Right ventricle myocardium superior (tissue), 1 donor: Measurements from ENCODE around the gene CARD9. TPM values are rescaled to one million over a fixed set of nuclear protein-coding genes. Genes with fewer than 3 reads are reported as not detected.
"Not testable (repeated sequence)": the region's sequence is repeated elsewhere in the genome, so short reads cannot be mapped to it uniquely, and the experiment has no call there.

Source experiments
- ATAC-seq: fragments of 200-7000 bp; cut with Tn5 transposase; one replicate; pipeline ENCODE4 v1.9.1; 2020; ENCODE audit warnings: mild to moderate bottlenecking; ENCODE audit not compliant: poor library complexity
- DNase-seq: peaks from one replicate; pipeline ENCODE4 v3.0.0-alpha.2; 2020
- intact Hi-C: fragments of 100-400 bp; cut with DNase I; formaldehyde crosslinking; loops from one replicate; pipeline ENCODE4 v1.11.2; 2022
- total RNA-seq: library from RNA; stranded (reverse); fragmentation: NEBNext Ultra II Directional; extraction: Animal tissue kit (Norgen Biotek cat#: 25700); gene quantifications from one replicate; pipeline ENCODE4 v1.2.1, GENCODE V29; 2021
- donor health status: DM: no; HTN: yes; CAD: no; lungs with severe emphysema.

CARD9 gene
- total RNA-seq, 1 donor from 2014 or later, result 0.78 TPM

DNA sequence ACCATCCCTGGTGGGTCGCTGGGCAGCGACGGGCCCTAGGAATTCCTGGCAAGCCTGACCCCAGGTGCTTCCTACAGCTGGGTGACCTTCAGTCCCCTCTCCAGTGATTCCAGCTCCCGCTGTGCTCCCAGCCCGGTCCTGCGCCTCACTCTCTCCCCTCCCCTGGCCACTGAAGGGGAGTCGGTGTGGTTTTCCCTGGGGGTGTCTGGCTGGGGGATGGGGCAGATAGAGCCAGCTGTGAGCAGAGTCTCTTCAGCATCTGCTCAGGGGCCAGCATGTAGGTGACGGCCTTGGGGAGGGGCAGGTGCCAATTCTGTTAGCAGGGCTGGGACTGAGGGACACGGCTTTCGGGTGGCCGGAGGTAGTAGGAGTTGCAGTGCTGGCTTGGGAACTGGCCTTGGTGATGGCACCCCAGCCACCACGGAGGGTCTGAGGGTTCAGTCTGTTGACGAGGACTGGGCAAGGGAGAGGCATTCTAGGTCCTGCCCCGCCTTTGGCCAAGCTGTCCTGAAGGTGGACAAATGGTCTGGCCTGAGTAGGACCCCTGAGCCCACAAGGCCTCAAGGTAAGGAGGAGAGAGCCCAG is 43.0 kb downstream of the CARD9 start:
- no peak for DNase-seq
- no peak for ATAC-seq
- intact Hi-C loops, result no loop called here

DNA sequence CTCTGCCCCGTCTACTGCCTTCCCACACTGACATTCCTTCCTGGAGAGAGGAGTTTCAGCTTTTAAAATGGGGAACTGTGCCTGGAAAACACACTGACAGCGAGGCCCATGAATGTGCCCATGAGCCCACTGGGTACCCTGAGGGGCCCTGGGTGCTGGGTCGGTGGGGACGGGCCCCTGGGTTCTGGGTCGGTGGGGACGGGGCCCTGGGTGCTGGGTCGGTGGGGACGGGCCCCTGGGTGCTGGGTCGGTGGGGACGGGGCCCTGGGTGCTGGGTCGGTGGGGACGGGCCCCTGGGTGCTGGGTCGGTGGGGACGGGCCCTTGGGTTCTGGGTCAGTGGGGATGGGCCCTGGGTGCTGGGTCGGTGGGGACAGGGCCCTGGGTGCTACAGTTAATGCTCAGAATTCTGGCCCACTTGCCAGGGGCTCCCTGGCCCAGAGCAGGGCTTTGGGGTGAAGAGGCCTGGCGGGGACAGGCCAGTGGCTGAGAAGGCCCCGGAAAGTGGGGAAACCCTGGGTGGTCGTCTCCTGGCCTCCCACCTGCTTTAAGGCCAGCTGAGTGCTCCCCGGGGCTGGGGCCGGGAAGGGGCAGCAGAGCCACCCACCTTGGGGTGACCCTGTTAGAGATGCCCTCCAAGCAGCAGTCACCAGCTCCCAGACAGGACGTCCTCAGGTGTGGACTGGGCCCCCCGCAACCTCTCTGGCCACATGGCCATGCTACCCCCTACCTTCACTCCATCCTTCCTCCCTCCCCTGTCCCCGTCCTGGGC is 43.6 kb downstream of the CARD9 start:
- DNase-seq (no peak), ATAC-seq (no peak)

DNA sequence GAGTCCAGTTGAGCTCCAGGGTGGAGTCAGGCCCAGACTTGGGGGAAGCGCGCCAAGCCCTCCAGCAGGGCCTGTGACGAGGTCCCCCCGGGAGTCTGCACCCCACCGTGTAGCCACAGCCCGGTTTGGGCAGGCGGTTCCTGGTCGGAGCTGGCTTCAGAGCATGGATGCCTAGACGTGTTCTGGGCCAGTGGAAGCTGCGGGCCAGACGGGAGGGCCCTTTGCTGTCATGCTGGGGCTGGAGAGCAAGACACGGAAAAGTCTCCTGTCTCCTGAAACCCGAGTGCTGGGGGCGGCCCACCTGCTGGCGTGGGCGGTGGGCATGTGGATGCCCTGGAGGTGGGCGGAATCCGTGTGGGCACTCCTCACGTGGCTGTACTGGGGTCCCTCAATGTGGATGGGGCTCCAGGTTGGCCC is 44.2 kb downstream of the CARD9 start:
- intact Hi-C loops, result no loop called here
- ATAC-seq, result no peak
- no peak for DNase-seq

More for the DNA sequence above, 43.6 kb downstream of the CARD9 start:
- intact Hi-C loops, result no loop called here

DNA sequence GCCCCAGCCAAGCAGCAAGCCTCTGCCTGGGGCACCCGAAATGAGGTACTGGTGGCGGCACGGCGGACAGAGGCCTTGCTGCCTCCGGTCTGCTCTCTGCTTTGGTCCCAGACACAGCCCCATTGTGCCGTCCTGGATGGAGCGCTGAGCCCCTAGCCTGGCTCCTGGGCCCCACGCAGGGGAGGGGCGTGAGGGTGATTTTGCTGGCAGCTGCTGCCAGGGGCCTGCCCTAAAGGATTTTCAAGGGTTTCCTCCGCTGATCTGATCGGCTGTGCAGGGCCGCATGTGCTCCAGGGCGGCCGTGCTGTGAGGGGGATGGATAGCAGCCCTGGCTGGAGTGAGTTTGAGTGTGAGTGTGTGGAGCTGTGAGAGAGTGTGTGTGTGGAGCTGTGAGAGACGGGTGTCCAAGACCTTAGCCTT is 44.8 kb downstream of the CARD9 start:
- intact Hi-C loops, result no loop called here
- ATAC-seq (peak; percentile 28), DNase-seq (no peak)

DNA sequence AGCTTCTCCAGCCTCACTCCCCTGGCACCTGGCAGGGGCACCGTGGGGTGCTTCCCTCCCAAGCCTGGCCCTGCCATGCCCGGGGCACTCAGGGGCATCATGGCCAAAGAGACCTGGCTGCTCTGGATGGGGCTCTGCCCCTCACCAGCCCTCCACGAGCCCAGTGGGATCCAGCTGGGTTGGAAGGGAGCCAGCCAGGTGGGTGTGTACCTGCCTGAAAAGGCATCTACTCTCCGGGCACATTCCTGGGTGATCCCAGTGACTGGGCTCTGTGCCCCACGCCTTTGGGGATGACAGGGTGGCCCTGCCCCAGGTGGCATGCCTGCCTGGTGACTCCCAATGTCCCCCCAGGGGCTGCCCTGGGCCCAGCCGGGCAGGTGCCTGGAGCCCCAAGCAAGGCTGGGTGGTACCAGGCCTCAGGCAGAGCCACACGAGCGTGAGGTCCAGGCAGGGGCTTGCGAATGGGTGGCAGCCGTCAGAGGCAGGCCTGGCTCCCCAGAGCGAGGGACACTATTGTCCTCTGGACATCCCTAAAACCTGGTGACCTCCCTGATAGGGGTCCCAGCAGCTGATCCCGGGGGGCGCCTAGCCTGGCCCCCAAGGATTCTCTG is 45.4 kb downstream of the CARD9 start:
- intact Hi-C loops, result no loop called here
- no peak for ATAC-seq
- DNase-seq, result no peak

DNA sequence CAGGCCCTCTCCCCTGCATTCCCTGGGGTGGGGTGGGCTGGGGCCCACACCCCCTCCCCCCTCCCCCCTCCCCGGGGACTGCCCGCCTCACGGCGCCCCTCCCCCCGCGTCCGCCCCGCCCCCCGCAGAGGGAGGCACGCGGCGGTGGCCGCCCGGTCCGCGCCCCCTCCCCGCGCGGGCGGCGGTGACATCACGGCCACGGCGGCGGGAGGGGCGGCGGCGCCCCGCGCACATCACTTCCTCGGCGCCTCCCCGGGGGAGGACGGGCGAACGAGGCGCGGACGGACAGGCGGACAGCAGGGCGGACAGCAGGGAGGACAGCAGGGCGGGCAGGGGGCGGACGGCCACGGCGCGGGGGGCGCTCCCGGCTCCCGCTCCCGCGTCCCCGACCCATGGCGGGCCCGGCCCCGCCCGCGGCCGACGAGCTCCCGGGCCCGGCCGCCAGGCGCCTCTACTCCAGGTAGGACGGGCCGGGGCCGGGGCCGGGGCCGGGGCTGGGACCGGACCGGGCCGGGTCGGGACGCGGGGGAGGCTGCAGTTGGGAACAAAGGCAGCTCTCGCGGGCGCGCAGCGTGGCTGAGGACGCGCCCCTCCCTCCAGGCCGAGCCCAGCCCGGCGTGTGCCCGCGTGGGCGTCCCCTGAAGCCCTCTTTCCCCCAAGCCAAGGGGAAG is 46.0 kb downstream of the CARD9 start, which contains the start of gene GPSM1:
GPSM1 (plus strand) TSS at position 236 of the 671 bp plus-strand sequence; CDS start at position 393, 157 bp downstream.
- intact Hi-C loops, result no loop called here
- ATAC-seq (peak; percentile 33), DNase-seq (peak; percentile 77)

DNA sequence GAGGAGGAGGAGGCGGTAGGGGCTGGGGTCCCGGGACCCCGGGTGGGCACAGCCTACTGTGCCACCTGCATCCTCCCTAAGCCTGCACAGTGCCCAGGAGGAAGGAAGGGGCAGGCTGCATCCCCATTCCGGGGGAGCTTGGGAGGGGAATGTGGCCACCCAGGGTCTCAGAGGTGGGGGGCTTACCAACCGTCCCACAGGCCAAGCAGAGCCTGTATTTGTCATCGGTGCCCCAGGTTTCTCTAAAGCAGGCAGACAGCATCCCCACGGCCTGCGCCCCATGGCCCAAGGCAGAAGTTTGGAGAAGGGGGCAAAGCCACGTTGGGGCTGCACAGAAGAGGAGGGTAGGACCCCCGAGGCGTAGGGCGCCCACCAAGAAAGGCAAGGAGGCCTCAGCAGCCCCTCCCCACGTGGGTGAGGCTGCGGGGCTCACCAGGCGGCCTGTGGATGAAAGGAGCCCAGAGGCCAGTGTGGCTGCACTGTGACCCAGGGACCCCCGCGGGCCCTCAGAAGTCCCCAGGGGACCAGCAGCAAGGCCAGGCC is 46.6 kb downstream of the CARD9 start:
- ATAC-seq, result no peak
- DNase-seq, result no peak
- intact Hi-C loops, result no loop called here

DNA sequence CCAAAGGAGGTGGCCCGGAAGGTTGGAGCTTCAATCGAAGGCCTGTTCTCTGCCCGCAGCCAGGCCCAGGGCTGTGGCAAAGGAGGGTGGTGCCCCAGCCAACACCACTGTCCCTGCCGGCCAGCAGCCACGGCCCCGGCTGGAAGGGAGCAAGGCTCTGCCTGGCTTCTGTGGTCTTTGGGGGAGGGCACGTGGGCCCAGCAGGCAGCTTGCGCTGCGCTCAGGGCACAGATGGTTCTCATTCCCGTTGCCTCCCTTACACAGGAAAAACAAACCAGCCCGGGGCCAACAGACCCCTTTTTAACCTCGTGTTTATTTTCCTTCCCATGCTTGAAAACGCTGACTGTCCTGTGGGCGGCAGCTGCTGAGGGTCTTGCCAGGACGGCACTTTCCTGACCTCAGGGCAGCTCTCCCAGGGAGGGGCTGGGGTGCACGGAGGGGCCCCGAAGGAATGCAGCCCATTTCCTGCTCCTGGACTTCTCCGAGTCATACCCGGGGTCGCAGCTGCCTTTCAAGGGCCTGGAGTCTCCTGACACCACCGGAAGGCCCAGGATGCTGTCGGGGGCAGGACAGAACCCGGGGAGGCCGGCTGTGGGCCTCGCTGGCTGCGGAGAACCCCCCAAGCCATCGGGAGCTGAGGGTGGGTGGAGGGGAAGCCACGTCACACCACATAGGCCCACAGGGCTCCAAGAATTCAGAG is 47.3 kb downstream of the CARD9 start:
- intact Hi-C loops, result no loop called here
- DNase-seq, result no peak
- ATAC-seq, result peak; percentile 4

DNA sequence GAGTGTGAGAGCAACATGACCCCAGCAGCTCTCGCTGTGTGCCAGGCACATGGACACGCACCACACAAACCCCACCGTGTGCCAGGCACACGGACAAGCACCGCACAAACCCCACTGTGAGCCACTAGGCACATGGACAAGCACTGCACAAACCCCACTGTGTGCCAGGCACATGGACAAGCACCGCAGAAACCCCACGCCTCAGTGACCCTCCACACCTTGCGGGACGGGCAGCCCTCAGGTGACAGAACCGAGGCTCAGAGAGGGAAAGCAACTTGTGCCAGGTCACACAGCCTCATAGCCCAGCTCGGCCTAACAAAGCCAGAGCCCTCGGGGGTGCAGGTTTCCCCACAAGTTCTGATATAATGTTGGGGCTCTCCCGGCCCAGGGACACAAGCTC is 48.1 kb downstream of the CARD9 start:
- DNase-seq, result no peak
- no peak for ATAC-seq
- intact Hi-C loops, result no loop called here

DNA sequence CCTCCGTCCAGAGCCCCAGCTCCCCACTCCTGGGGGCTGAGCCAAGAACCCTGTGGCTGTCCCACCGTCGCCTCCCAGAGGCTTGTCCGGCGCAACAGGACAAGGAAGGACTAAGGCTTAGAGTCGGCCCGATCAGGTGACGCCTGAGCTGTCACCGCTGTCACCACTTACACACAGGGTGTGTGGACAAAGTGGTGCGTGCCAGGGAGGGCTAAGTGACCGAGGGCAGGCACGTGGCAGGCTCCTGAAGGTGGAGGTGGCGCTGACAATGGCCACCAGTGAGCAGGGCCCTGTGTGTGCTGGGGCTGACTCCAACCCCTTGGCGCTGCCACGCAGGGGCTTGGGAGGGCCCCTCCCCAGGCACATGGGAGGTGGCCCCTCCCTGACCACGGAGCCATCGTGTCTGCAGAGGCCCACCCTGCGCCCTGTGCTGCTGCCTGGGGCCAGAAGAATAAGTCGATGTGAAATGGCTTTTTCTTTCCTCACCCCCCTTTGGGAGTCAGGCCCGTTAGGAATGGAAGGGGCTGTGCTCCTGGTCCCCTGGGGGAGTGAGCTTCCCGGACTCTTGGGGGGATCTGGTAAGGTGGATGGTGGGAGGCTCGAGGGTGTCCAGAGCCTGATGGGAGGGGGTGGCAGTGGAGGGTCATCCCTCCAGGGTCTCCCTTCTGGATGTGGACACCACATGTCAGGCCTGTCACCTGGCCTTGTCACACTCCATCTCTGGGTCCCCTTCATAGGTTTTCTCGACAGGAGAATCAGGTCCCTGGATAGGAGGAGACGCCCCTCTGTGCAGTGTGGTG is 48.8 kb downstream of the CARD9 start:
- DNase-seq (peak; percentile 85), ATAC-seq (peak; percentile 83)
- intact Hi-C loops, result no loop called here

DNA sequence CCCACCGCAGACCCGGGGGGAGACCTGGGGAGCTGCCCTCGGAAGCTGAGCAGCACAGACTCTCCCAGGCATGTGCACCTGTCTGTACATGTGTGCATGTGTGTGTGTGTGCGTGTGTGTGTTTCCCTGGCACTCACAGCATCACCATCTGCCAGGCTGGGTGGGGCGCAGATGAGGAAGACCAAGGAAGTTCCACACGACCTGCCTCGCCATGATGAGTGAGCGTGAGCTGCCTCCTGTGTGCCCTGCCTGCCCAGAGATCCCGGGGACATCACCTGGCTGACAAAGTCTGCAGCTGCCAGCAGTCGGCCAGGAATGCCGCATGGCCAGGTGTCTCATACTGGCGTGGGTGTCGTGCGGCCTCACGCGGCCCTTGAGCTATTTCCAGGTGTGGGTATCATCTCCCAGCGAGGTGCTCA is 50.1 kb downstream of the CARD9 start:
- no peak for DNase-seq
- intact Hi-C loops, result no loop called here
- no peak for ATAC-seq

DNA sequence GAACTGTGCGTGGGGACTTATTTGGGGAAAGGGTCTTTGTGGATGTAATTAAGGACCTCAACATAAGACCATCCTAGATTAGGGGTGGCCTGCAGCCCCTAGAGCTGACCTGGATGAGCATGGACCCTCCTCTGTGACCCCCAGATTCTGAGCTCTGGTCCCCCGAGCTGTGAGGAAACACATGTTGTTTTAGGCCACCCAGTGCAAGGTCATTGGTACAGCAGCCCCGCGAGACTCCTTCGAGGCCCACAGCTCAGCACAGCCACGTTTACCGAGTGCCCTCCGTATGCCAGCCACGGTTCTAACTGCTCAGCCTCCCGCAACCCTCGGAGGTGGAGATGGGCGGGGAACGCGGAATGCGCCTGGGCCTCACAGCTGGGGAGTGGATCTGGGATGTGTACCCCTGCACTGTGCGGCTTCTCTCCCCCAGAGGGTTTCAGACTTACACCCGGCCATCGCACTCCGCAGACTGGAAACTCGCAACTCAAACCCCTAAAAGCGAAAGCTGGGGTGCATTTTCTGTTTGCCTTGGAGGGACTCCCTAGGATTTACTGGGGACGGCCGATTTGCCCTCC is 50.6 kb downstream of the CARD9 start:
- ATAC-seq (no peak), DNase-seq (no peak)
- intact Hi-C loops, result no loop called here

DNA sequence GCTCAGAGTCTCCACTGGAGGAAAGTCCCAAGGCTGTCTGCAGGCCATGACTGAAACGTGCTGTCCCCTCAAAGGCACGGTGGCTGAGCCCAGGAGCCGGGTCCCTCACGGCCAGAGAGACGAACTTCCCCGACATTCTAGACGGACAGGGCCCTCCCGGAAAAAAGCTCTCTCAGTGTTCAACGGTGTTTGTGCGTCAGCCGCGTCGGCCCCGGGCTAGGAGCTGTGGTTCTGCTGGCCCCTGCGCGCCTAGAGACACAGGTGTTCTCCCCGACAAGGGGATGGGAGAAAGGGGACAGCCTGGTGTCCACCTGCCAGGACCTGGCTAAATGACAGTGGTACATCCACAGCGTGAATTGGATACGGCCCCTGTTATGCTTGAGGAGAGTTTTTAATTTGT is 51.9 kb downstream of the CARD9 start:
- DNase-seq (no peak), ATAC-seq (no peak)
- intact Hi-C loops, result no loop called here

DNA sequence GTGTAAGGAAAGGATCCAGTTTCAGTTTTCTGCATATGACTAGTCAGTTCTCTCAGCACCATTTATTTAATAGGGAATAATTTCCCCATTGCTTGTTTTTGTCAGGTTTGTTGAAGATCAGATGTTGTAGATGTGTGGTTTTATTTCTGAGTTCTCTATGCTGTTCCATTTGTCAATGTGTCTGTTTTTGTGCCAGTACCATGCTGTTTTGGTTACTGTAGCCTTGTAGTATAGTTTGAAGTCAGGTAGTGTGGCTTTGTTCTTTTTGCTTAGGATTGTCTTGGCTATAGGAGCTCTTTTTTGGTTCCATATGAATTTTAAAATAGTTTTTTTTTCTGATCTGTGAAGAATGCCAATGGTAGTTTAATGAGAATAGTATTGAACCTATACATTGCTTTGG is 52.5 kb downstream of the CARD9 start:
- DNase-seq, intact Hi-C loops, ATAC-seq: not testable (repeated sequence)

DNA sequence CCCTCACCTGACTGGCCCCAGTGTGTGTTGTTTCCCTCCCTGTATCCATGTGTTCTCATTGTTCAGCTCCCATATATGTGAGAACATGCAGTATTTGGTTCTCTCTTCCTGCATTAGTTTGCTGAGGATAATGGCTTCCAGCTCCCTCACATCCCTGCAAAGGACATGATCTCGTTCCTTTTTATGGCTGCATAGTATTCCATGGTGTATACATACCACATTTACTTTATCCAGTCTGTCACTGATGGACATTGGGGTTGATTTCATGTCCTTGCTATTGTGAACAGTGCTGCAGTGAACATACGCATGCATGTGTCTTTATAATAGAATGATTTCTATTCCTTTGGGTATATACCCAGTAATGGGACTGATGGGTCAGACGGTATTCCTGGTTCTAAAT is 53.5 kb downstream of the CARD9 start:
- intact Hi-C loops, ATAC-seq, DNase-seq: not testable (repeated sequence)

DNA sequence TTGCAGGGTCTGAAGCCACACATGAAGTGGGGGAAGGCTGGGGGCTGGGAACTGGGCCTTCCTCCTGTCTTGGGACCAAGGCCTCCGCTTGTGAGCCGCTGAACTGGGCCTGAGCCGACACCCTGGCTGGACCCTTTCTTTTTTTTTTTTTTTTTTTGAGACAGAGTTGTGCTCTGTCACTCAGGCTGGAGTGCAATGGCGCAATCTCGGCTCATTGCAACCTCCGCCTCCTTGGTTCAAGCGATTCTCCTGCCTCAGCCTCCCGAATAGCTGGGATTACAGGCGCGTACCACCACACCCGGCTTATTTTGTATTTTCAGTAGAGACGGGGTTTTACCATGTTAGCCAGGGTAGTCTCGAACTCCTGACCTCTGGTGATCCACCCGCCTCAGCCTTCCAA is 54.2 kb downstream of the CARD9 start:
- DNase-seq, ATAC-seq, intact Hi-C loops: not testable (repeated sequence)

DNA sequence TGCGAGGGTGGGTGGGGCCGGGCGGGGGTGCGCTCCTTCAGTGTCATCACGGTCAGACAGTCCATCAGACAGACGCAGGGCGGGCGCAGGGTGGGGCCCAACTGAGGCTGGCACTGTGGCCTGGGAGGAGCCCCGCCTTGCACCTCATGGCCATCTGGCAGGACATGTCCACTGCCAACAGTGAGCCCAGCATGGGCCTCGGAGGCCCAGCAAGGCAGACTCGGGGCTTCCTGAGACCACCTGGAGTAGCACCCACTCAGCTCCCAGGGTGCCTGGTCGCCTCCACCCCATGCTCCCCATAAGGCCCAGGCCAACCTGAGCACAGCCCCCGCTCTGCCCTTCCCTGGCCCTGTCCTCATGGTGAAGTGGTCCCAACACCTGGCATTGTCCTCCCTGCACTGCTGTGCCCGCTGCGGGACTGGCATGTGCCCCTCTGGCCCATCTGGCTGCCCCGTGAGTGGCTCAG is 54.7 kb downstream of the CARD9 start:
- DNase-seq (no peak), ATAC-seq (no peak)
- intact Hi-C loops, result no loop called here
